Measurements from ENCODE around the gene GBGT1.

The GBGT1 gene

DNA sequence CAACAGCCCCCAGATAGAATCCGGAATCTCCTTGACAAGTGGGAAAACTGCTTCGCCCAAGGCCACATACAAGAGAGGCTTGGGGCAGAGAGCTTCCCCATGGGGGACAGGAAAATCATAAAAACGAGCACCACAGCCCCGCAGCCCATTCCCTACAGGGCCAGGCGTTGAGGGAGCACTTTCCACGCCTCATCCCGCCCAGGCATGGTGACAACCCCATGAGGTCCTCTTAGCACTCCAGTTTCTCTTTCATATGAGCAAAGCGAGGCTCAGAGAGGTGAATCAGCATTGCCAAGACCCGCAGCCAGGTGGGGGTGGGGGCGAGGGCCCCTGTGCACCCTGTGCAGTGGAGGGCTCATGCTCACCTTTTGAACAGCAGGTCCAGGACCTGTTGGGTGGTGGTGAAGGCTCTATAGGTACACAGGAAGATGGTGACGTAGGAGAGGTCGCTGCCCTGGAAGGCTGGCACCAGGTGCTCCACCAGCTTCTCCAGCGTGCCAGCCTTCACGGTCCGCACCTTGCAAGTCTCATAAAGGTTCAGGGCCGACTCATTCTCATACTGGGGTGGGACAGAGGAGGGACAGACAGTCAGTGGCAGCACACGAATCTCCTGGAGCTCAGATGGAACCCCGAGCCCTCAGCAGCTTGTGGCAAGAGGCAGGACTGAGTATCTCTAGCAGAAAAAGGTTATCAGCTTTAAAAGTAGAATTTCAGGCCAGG lies 53.6 kb downstream of the GBGT1 start:
- no peaks in the 10 kb centered on the region for H3K27me3 ChIP-seq (ENCODE audit: insufficient read depth, poor library complexity, severe bottlenecking)
- TF ChIP-seq, protein P1, sequence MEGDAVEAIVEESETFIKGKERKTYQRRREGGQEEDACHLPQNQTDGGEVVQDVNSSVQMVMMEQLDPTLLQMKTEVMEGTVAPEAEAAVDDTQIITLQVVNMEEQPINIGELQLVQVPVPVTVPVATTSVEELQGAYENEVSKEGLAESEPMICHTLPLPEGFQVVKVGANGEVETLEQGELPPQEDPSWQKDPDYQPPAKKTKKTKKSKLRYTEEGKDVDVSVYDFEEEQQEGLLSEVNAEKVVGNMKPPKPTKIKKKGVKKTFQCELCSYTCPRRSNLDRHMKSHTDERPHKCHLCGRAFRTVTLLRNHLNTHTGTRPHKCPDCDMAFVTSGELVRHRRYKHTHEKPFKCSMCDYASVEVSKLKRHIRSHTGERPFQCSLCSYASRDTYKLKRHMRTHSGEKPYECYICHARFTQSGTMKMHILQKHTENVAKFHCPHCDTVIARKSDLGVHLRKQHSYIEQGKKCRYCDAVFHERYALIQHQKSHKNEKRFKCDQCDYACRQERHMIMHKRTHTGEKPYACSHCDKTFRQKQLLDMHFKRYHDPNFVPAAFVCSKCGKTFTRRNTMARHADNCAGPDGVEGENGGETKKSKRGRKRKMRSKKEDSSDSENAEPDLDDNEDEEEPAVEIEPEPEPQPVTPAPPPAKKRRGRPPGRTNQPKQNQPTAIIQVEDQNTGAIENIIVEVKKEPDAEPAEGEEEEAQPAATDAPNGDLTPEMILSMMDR (IDR thresholded peaks at IDR 0.05; ENCODE audit: poor library complexity, severe bottlenecking): no peak
- peaks cover 27% of the 10 kb centered on the region for H3K36me3 ChIP-seq (ENCODE audit: low read depth)
- H3K27ac ChIP-seq (ENCODE audit: poor library complexity, severe bottlenecking): no peak overlapping the region
- ATAC-seq (ENCODE audit: low read depth) (no peak), DNase-seq (ENCODE audit: low spot score) (peak; percentile 31)
- H3K4me1 ChIP-seq (ENCODE audit: insufficient read depth, poor library complexity, severe bottlenecking): no peaks in the 10 kb centered on the region
- H3K4me3 ChIP-seq (ENCODE audit: severe bottlenecking): no peak overlapping the region
- H3K9me3 ChIP-seq (ENCODE audit: severe bottlenecking): no peaks in the 10 kb centered on the region

DNA sequence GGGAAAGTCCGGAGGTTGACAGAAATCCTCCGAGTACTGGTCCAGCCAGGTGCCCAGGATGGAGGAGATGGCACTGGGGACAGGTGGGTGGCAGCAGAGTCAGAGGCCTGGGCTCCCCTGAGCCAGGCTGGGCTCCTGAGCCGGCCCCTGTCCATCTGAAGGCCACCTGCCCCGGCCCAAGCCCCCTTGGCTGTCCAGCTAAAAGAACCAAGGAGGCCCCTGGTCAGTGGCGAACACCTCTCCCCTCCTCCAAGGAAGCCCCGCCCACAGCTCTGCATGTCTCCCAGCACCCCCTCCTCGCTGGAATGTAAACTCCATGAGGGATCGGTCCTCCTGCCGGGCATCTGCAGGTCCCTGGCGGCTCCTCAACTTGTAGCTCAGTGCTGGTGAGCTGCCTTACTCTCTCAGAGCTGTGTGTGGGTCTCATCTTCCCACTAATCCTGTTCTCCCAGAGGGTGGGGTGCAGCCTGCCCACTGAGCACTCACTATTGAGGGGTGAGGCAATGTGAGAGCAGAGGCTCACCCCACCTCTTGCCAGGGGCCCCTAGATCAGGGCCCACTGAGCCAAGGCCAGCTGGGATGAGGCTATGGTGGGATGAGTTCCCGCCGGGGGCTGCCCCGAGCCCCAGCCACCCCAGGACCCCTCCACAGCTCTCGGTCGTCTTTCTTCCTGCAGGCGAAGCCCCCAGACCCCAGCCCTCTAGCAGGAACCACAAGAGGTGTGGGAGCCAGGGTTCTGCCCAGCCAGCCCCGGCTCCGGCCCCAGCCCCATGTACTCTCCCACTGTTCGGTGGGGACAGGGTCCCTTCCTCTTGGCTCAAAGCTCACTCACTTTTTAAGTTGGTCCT lies 54.7 kb downstream of the GBGT1 start:
- Histone ChIP-seq H3K27ac (ENCODE audit: poor library complexity, severe bottlenecking) (no peak overlapping the region), H3K27me3 (ENCODE audit: insufficient read depth, poor library complexity, severe bottlenecking) (no peaks in the 10 kb centered on the region), H3K4me1 (ENCODE audit: insufficient read depth, poor library complexity, severe bottlenecking) (no peaks in the 10 kb centered on the region), H3K4me3 (ENCODE audit: severe bottlenecking) (no peak overlapping the region), H3K9me3 (ENCODE audit: severe bottlenecking) (no peaks in the 10 kb centered on the region), H3K36me3 (ENCODE audit: low read depth) (peaks cover 27% of the 10 kb centered on the region)
- TF ChIP-seq, protein P1 (IDR thresholded peaks at IDR 0.05; ENCODE audit: poor library complexity, severe bottlenecking): no peak
- DNase-seq (ENCODE audit: low spot score) (peak; percentile 64), ATAC-seq (ENCODE audit: low read depth) (no peak)

DNA sequence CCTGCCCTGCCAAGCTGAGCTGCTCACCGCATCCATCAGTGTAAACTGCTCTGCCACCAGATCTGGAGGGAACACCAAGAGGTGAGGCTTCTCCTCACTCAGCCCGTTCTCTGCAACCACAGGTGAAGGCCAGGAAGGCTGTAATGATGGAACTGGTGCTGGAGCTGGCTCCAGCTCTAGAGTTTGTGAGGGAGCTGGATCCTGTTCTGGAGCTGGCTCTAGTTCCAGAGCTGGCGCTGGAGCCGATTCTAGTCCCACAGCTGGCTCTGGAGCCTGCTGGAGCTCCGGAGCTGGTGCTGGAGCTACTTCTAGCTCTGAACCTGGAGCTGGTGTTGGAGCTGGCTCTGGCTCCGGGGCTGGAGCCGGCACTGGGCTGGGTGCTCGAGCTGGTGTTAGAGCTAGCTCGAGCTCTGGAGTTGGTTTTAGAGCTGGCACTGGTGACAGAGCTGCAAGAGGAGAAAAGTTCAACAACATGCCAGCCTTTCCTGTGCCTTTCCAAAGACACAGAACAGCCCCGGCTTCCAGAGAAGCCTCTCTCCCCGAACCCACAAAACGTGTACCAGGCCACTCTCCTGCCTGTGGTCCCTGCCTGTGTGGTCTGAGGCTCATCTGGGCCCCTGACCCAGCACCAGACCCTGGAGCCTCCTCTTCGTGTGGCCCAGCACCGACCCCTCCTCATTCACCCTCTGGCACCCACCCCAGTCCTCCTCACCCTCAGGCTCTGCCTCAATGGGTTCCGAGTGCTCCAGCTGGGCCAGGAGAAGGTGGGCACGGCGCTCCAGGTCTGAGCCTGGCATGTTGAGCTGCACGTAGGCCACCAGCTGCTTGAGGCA lies 55.5 kb downstream of the GBGT1 start:
- DNase-seq (ENCODE audit: low spot score) (peak; percentile 39), ATAC-seq (ENCODE audit: low read depth) (no peak)
- Histone ChIP-seq H3K27me3 (ENCODE audit: insufficient read depth, poor library complexity, severe bottlenecking) (no peaks in the 10 kb centered on the region), H3K4me3 (ENCODE audit: severe bottlenecking) (no peak overlapping the region), H3K27ac (ENCODE audit: poor library complexity, severe bottlenecking) (no peak overlapping the region), H3K4me1 (ENCODE audit: insufficient read depth, poor library complexity, severe bottlenecking) (no peaks in the 10 kb centered on the region), H3K36me3 (ENCODE audit: low read depth) (peaks cover 33% of the 10 kb centered on the region), H3K9me3 (ENCODE audit: severe bottlenecking) (no peaks in the 10 kb centered on the region)
- TF ChIP-seq, protein P1 (IDR thresholded peaks at IDR 0.05; ENCODE audit: poor library complexity, severe bottlenecking): no peak

DNA sequence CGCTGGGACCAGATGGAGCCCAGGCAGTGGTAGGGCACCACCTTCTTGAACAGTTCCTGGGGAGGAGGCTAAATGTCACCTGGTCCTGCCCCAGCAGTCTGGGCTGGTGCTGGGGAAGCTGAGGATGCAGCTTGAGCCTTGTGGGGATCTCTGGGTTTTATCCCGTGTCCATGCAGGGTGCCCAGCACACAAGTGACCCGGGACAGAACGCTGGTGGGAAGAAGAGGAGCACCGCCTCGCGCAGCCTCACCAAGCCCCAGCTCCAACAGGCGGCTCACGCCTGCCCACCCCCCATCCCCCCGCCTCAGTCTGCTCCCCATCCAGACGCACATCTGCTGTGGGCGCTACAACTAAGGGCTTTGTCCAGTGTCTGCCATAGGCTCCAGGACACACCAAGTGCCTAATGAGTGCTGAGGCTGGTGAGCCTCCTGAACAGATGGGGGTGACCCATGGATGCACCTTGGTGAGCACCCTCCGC lies 56.4 kb downstream of the GBGT1 start:
- TF ChIP-seq, protein P1 (IDR thresholded peaks at IDR 0.05; ENCODE audit: poor library complexity, severe bottlenecking): no peak
- no peaks in the 10 kb centered on the region for H3K9me3 ChIP-seq (ENCODE audit: severe bottlenecking)
- DNase-seq (ENCODE audit: low spot score) (peak; percentile 43), ATAC-seq (ENCODE audit: low read depth) (no peak)
- H3K27ac ChIP-seq (ENCODE audit: poor library complexity, severe bottlenecking): no peak overlapping the region
- no peaks in the 10 kb centered on the region for H3K27me3 ChIP-seq (ENCODE audit: insufficient read depth, poor library complexity, severe bottlenecking)
- no peaks in the 10 kb centered on the region for H3K4me1 ChIP-seq (ENCODE audit: insufficient read depth, poor library complexity, severe bottlenecking)
- no peak overlapping the region for H3K4me3 ChIP-seq (ENCODE audit: severe bottlenecking)
- peaks cover 42% of the 10 kb centered on the region for H3K36me3 ChIP-seq (ENCODE audit: low read depth)

All from RWPE2 (cell line).